ENCODE data around the gene KIRREL1.

Gene KIRREL1

DNA sequence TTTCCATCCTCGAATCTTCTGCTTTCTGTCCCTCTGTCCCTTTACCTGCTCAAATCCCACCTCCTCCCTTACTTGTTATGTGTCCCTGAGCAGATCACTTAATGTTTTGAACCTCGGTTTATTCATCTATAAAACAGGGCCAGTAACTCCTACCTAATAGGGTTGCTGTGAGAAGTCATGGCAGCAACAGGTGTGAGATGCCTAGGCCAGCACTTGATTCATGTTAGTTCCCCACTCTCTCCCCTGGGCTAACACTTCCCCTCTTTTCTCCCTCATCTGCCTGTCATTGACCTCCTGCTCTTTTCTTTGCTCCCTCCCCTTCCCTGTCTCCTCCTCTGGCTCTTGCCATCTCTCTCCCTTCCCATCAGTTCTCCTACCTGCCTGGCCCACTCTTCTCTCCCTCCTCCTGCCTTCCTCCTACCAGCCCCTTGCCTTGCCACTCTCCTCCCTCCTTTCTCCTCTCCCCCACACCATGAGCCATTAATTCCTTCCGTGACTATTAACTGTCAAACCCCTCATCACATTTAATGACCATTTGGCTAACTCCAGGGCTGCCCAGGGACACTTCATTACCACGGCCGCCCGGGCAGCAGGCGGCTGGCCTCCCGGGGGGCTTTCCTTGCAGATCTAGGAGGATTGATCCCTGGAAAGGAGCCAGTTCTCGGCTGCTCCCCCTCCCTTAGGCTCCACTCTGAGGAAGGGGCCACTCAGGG, 96.6 kb downstream of the KIRREL1 start:
- no CpG with 5 or more reads among the region's 9 CpGs for WGBS (ENCODE audit: extremely low coverage, insufficient coverage, low lambda C conversion rate)
- H3K4me1 ChIP-seq (ENCODE audit: control insufficient read depth, low read depth, low read length), result no peaks in the 10 kb centered on the region
- H3K4ac ChIP-seq (ENCODE audit: low read depth, low read length), result no peak overlapping the region
- peaks cover 1% of the 10 kb centered on the region for H3K79me1 ChIP-seq (ENCODE audit: low read length)
- no peak overlapping the region for H4K5ac ChIP-seq (ENCODE audit: low read length)
- no peak overlapping the region for H3K27ac ChIP-seq (ENCODE audit: low read depth, low read length)
- H3K79me2 ChIP-seq (ENCODE audit: control insufficient read depth, insufficient read depth, low read length), result no peaks in the 10 kb centered on the region
- no peak overlapping the region for H2BK120ac ChIP-seq (ENCODE audit: low read depth, low read length)
- no peak for DNase-seq
- H3K36me3 ChIP-seq (ENCODE audit: control insufficient read depth, insufficient read depth, low read length), result peaks cover 13% of the 10 kb centered on the region
- H2BK15ac ChIP-seq (replicated peaks; ENCODE audit: low read depth), result no peak overlapping the region
- no peak overlapping the region for H3K56ac ChIP-seq (ENCODE audit: low read length)
- H3K18ac ChIP-seq (ENCODE audit: low read length), result no peak overlapping the region
- H3K9ac ChIP-seq (ENCODE audit: low read length), result no peak overlapping the region
- no peak overlapping the region for H3K23ac ChIP-seq (ENCODE audit: low read length)
- H3K4me3 ChIP-seq (ENCODE audit: low read length), result no peak overlapping the region
- H2AK5ac ChIP-seq (ENCODE audit: low read length), result no peak overlapping the region
- no peaks in the 10 kb centered on the region for H3K27me3 ChIP-seq (ENCODE audit: insufficient read depth, low read length, poor library complexity)
- H3K4me2 ChIP-seq (ENCODE audit: low read length), result no peak overlapping the region
- H2BK5ac ChIP-seq (ENCODE audit: low read length), result no peak overlapping the region
- H4K8ac ChIP-seq (ENCODE audit: low read depth, low read length), result no peak overlapping the region

DNA sequence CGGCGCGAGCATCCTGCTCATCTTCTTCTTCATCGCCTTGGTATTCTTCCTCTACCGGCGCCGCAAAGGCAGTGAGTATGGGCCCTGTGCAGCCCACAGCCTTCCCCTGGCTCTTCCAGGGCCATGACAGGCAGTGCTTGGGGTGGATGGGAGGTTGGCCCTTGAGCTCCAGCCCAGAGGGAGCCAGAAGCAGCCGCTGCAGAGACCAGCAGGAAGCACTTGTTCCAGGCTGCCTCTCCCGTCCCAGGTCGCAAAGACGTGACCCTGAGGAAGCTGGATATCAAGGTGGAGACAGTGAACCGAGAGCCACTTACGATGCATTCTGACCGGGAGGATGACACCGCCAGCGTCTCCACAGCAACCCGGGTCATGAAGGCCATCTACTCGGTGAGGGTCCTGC, 99.9 kb downstream of the KIRREL1 start:
- no peak overlapping the region for H3K4me2 ChIP-seq (ENCODE audit: low read length)
- no peak overlapping the region for H3K23ac ChIP-seq (ENCODE audit: low read length)
- H3K9ac ChIP-seq (ENCODE audit: low read length), result no peak overlapping the region
- no peak overlapping the region for H3K4ac ChIP-seq (ENCODE audit: low read depth, low read length)
- DNase-seq, result no peak
- H3K27me3 ChIP-seq (ENCODE audit: insufficient read depth, low read length, poor library complexity), result no peaks in the 10 kb centered on the region
- no peak overlapping the region for H2BK120ac ChIP-seq (ENCODE audit: low read depth, low read length)
- peaks cover 8% of the 10 kb centered on the region for H3K36me3 ChIP-seq (ENCODE audit: control insufficient read depth, insufficient read depth, low read length)
- no peak overlapping the region for H4K5ac ChIP-seq (ENCODE audit: low read length)
- no peak overlapping the region for H2BK15ac ChIP-seq (replicated peaks; ENCODE audit: low read depth)
- no peak overlapping the region for H2BK5ac ChIP-seq (ENCODE audit: low read length)
- H2AK5ac ChIP-seq (ENCODE audit: low read length), result no peak overlapping the region
- no peak overlapping the region for H4K8ac ChIP-seq (ENCODE audit: low read depth, low read length)
- no peaks in the 10 kb centered on the region for H3K79me1 ChIP-seq (ENCODE audit: low read length)
- H3K4me3 ChIP-seq (ENCODE audit: low read length), result no peak overlapping the region
- no peak overlapping the region for H3K18ac ChIP-seq (ENCODE audit: low read length)
- H3K56ac ChIP-seq (ENCODE audit: low read length), result no peak overlapping the region
- H3K27ac ChIP-seq (ENCODE audit: low read depth, low read length), result no peak overlapping the region
- WGBS (ENCODE audit: extremely low coverage, insufficient coverage, low lambda C conversion rate), result no CpG with 5 or more reads among the region's 18 CpGs
- peaks cover 4% of the 10 kb centered on the region for H3K4me1 ChIP-seq (ENCODE audit: control insufficient read depth, low read depth, low read length)
- no peaks in the 10 kb centered on the region for H3K79me2 ChIP-seq (ENCODE audit: control insufficient read depth, insufficient read depth, low read length)

GRCh38 chr1:158094571-158094970, 101.1 kb downstream of the KIRREL1 start:
- Histone ChIP-seq H3K4me1 (ENCODE audit: control insufficient read depth, low read depth, low read length) (peaks cover 4% of the 10 kb centered on the region), H3K79me2 (ENCODE audit: control insufficient read depth, insufficient read depth, low read length) (no peaks in the 10 kb centered on the region), H2BK15ac (replicated peaks; ENCODE audit: low read depth) (no peak overlapping the region), H4K5ac (ENCODE audit: low read length) (no peak overlapping the region), H3K4ac (ENCODE audit: low read depth, low read length) (no peak overlapping the region), H3K18ac (ENCODE audit: low read length) (no peak overlapping the region), H2BK5ac (ENCODE audit: low read length) (no peak overlapping the region), H2AK5ac (ENCODE audit: low read length) (no peak overlapping the region), H3K36me3 (ENCODE audit: control insufficient read depth, insufficient read depth, low read length) (peaks cover 5% of the 10 kb centered on the region), H3K56ac (ENCODE audit: low read length) (no peak overlapping the region), H3K23ac (ENCODE audit: low read length) (no peak overlapping the region), H3K27ac (ENCODE audit: low read depth, low read length) (no peak overlapping the region), H3K79me1 (ENCODE audit: low read length) (no peaks in the 10 kb centered on the region), H3K9ac (ENCODE audit: low read length) (no peak overlapping the region), H3K4me2 (ENCODE audit: low read length) (no peak overlapping the region), H3K27me3 (ENCODE audit: insufficient read depth, low read length, poor library complexity) (no peaks in the 10 kb centered on the region), H2BK120ac (ENCODE audit: low read depth, low read length) (no peak overlapping the region), H3K4me3 (ENCODE audit: low read length) (no peak overlapping the region), H4K8ac (ENCODE audit: low read depth, low read length) (no peak overlapping the region)
- no CpG with 5 or more reads among the region's 14 CpGs for WGBS (ENCODE audit: extremely low coverage, insufficient coverage, low lambda C conversion rate)
- DNase-seq, result no peak

DNA sequence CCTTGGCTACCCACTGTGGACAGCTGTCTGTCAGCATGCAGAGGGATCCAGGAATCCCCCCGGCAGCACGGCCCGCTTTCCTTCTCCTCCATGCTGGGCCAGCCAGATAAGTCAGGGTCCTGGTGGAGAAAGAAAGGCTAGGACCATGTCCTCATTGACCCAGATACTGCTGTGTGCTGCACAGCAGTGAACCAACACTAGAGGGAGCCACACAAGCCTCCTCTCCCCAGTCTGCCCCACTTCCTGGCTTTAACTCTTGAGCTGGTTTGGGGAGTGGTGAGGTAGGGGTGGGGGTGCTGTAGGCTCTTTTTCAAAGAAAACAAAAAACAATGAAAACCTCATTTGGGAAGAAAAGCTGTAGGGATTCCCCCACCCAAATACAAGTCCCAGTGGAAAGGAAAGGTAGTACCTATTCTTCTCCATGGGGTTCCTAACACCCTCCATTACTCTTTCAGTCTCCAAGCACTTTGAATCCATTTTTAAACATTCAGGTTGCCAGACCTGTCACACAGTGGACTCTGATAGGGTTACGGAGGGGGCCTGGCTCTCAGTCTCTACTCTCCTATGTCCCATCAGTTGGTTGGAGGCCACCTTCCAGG, 102.4 kb downstream of the KIRREL1 start:
- Histone ChIP-seq H3K4ac (ENCODE audit: low read depth, low read length) (no peak overlapping the region), H3K36me3 (ENCODE audit: control insufficient read depth, insufficient read depth, low read length) (peaks cover 5% of the 10 kb centered on the region), H2BK120ac (ENCODE audit: low read depth, low read length) (no peak overlapping the region), H3K4me2 (ENCODE audit: low read length) (no peak overlapping the region), H3K56ac (ENCODE audit: low read length) (peak overlapping the region; percentile 57), H3K23ac (ENCODE audit: low read length) (no peak overlapping the region), H2BK5ac (ENCODE audit: low read length) (no peak overlapping the region), H2BK15ac (replicated peaks; ENCODE audit: low read depth) (no peak overlapping the region), H3K18ac (ENCODE audit: low read length) (no peak overlapping the region), H3K79me2 (ENCODE audit: control insufficient read depth, insufficient read depth, low read length) (no peaks in the 10 kb centered on the region), H3K9ac (ENCODE audit: low read length) (no peak overlapping the region), H2AK5ac (ENCODE audit: low read length) (no peak overlapping the region), H3K4me1 (ENCODE audit: control insufficient read depth, low read depth, low read length) (peaks cover 4% of the 10 kb centered on the region), H4K8ac (ENCODE audit: low read depth, low read length) (no peak overlapping the region), H3K4me3 (ENCODE audit: low read length) (no peak overlapping the region), H3K27me3 (ENCODE audit: insufficient read depth, low read length, poor library complexity) (no peaks in the 10 kb centered on the region), H3K27ac (ENCODE audit: low read depth, low read length) (no peak overlapping the region), H3K79me1 (ENCODE audit: low read length) (no peaks in the 10 kb centered on the region), H4K5ac (ENCODE audit: low read length) (no peak overlapping the region)
- peak; percentile 84 for DNase-seq
- WGBS (ENCODE audit: extremely low coverage, insufficient coverage, low lambda C conversion rate), result no CpG with 5 or more reads among the region's 4 CpGs

- no peak overlapping the region for H3K4ac ChIP-seq (ENCODE audit: low read depth, low read length)
- H3K79me1 ChIP-seq (ENCODE audit: low read length), result no peaks in the 10 kb centered on the region
- no peak overlapping the region for H2BK5ac ChIP-seq (ENCODE audit: low read length)
- H3K9ac ChIP-seq (ENCODE audit: low read length), result no peak overlapping the region
- H3K18ac ChIP-seq (ENCODE audit: low read length), result no peak overlapping the region
- no CpG with 5 or more reads among the region's 5 CpGs for WGBS (ENCODE audit: extremely low coverage, insufficient coverage, low lambda C conversion rate)
- no peak overlapping the region for H3K56ac ChIP-seq (ENCODE audit: low read length)
- no peaks in the 10 kb centered on the region for H3K27me3 ChIP-seq (ENCODE audit: insufficient read depth, low read length, poor library complexity)
- H3K4me3 ChIP-seq (ENCODE audit: low read length), result no peak overlapping the region
- no peaks in the 10 kb centered on the region for H3K36me3 ChIP-seq (ENCODE audit: control insufficient read depth, insufficient read depth, low read length)
- H4K5ac ChIP-seq (ENCODE audit: low read length), result no peak overlapping the region
- H3K79me2 ChIP-seq (ENCODE audit: control insufficient read depth, insufficient read depth, low read length), result no peaks in the 10 kb centered on the region
- H2AK5ac ChIP-seq (ENCODE audit: low read length), result no peak overlapping the region
- no peak overlapping the region for H2BK120ac ChIP-seq (ENCODE audit: low read depth, low read length)
- no peak overlapping the region for H3K27ac ChIP-seq (ENCODE audit: low read depth, low read length)
- peaks cover 11% of the 10 kb centered on the region for H3K4me1 ChIP-seq (ENCODE audit: control insufficient read depth, low read depth, low read length)
- H2BK15ac ChIP-seq (replicated peaks; ENCODE audit: low read depth), result no peak overlapping the region
- no peak overlapping the region for H3K4me2 ChIP-seq (ENCODE audit: low read length)
- no peak overlapping the region for H3K23ac ChIP-seq (ENCODE audit: low read length)
- no peak for DNase-seq
- H4K8ac ChIP-seq (ENCODE audit: low read depth, low read length), result no peak overlapping the region
Measured at GRCh38 chr1:158098256-158098655, 104.8 kb downstream of the KIRREL1 start.

- H3K79me1 ChIP-seq (ENCODE audit: low read length), result no peaks in the 10 kb centered on the region
- no peak for DNase-seq
- no peaks in the 10 kb centered on the region for H3K36me3 ChIP-seq (ENCODE audit: control insufficient read depth, insufficient read depth, low read length)
- no peak overlapping the region for H3K9ac ChIP-seq (ENCODE audit: low read length)
- no peak overlapping the region for H3K4me3 ChIP-seq (ENCODE audit: low read length)
- no peak overlapping the region for H3K4ac ChIP-seq (ENCODE audit: low read depth, low read length)
- no peak overlapping the region for H4K5ac ChIP-seq (ENCODE audit: low read length)
- no peaks in the 10 kb centered on the region for H3K79me2 ChIP-seq (ENCODE audit: control insufficient read depth, insufficient read depth, low read length)
- H4K8ac ChIP-seq (ENCODE audit: low read depth, low read length), result no peak overlapping the region
- no peak overlapping the region for H3K4me2 ChIP-seq (ENCODE audit: low read length)
- H2BK15ac ChIP-seq (replicated peaks; ENCODE audit: low read depth), result no peak overlapping the region
- H3K27ac ChIP-seq (ENCODE audit: low read depth, low read length), result no peak overlapping the region
- no CpG with 5 or more reads among the region's 3 CpGs for WGBS (ENCODE audit: extremely low coverage, insufficient coverage, low lambda C conversion rate)
- H3K56ac ChIP-seq (ENCODE audit: low read length), result no peak overlapping the region
- H3K18ac ChIP-seq (ENCODE audit: low read length), result no peak overlapping the region
- H2AK5ac ChIP-seq (ENCODE audit: low read length), result no peak overlapping the region
- H2BK120ac ChIP-seq (ENCODE audit: low read depth, low read length), result no peak overlapping the region
- no peak overlapping the region for H3K23ac ChIP-seq (ENCODE audit: low read length)
- H2BK5ac ChIP-seq (ENCODE audit: low read length), result no peak overlapping the region
- no peaks in the 10 kb centered on the region for H3K27me3 ChIP-seq (ENCODE audit: insufficient read depth, low read length, poor library complexity)
- peaks cover 15% of the 10 kb centered on the region for H3K4me1 ChIP-seq (ENCODE audit: control insufficient read depth, low read depth, low read length)
Measured at GRCh38 chr1:158099185-158099584, 105.7 kb downstream of the KIRREL1 start.

Data from mesendoderm (in vitro differentiated cells).